Smooth muscle cell (in vitro differentiated cells): ENCODE measurements around the gene PLA2G2C. TPM values are rescaled to one million over a fixed set of nuclear protein-coding genes. Genes with fewer than 3 reads are reported as not detected.

Experiments
- DNase-seq: peaks from one replicate; lab custom pipeline; 2025; ENCODE audit not compliant: unreplicated experiment; lab: John Stamatoyannopoulos, UW
- H2AFZ ChIP-seq: fragments of 200-600 bp; sonication (generic); 2 replicates; pipeline ENCODE4 v1.6.0; 2016; ENCODE audit warnings: antibody characterized with exemption, low read depth, mild to moderate bottlenecking
- H3F3A ChIP-seq: fragments of 200-600 bp; sonication (generic); 2 replicates; pipeline ENCODE4 v1.6.0; 2017; ENCODE audit warnings: antibody characterized with exemption, low read depth
- H3K27ac ChIP-seq: fragments of 200-600 bp; sonication (generic); 2 replicates; pipeline ENCODE4 v1.5.1; 2016; ENCODE audit warnings: low read depth, mild to moderate bottlenecking
- H3K27me3 ChIP-seq: fragments of 200-600 bp; sonication (generic); 2 replicates; pipeline ENCODE4 v1.6.1; 2016; ENCODE audit warnings: low read depth, mild to moderate bottlenecking
- H3K36me3 ChIP-seq: fragments of 200-600 bp; sonication (generic); 2 replicates; pipeline ENCODE4 v1.5.1; 2016; ENCODE audit warnings: low read depth
- H3K4me1 ChIP-seq: fragments of 200-600 bp; sonication (generic); 2 replicates; pipeline ENCODE4 v1.5.1; 2016; ENCODE audit warnings: low read depth
- H3K4me2 ChIP-seq: fragments of 200-600 bp; sonication (generic); 2 replicates; pipeline ENCODE4 v1.6.0; 2016; ENCODE audit warnings: mild to moderate bottlenecking
- H3K4me3 ChIP-seq: fragments of 200-600 bp; sonication (generic); 2 replicates; pipeline ENCODE4 v1.5.1; 2016; ENCODE audit warnings: mild to moderate bottlenecking
- H3K79me2 ChIP-seq: fragments of 200-600 bp; sonication (generic); 2 replicates; pipeline ENCODE4 v1.6.0; 2016; ENCODE audit warnings: low read depth, mild to moderate bottlenecking
- H3K9ac ChIP-seq: fragments of 200-600 bp; sonication (generic); 2 replicates; pipeline ENCODE4 v1.6.0; 2016; ENCODE audit warnings: low read depth
- H3K9me3 ChIP-seq: fragments of 200-600 bp; sonication (generic); replicated peaks from 2 replicates; pipeline ENCODE4 v1.5.1; 2016; ENCODE audit warnings: low read depth
- H4K20me1 ChIP-seq: fragments of 200-600 bp; sonication (generic); 2 replicates; pipeline ENCODE4 v1.6.0; 2016; ENCODE audit warnings: low read depth
- CTCF ChIP-seq: fragments of 200-600 bp; sonication (generic); IDR thresholded peaks from 2 replicates; pipeline ENCODE4 v1.5.1; 2017; ENCODE audit warnings: borderline replicate concordance, mild to moderate bottlenecking, antibody characterized with exemption; ENCODE audit not compliant: insufficient read depth, poor library complexity, severe bottlenecking
- WGBS: methylation state at CpG from one replicate; pipeline ENCODE4 v1.1.7; 2016; ENCODE audit warnings: low lambda C conversion rate; 5-methylcytosine and 5-hydroxymethylcytosine counted together
- polyA plus RNA-seq: library from polyadenylated mRNA; unstranded; fragments of >200 nt; fragmentation: Nextera tagmentation; extraction: Ambion mirVana; gene quantifications from 2 replicates; pipeline ENCODE4 v1.2.1, GENCODE V29; 2016
- total RNA-seq: library from RNA; depleted of rRNA; stranded (reverse); fragments of >200 nt; gene quantifications from 2 replicates; pipeline ENCODE4 v1.2.3, GENCODE V29; 2014

Gene PLA2G2C
- total and polyA plus RNA-seq, 2 experiments from 2014 or later: 0.09 TPM; not detected in 1

DNA sequence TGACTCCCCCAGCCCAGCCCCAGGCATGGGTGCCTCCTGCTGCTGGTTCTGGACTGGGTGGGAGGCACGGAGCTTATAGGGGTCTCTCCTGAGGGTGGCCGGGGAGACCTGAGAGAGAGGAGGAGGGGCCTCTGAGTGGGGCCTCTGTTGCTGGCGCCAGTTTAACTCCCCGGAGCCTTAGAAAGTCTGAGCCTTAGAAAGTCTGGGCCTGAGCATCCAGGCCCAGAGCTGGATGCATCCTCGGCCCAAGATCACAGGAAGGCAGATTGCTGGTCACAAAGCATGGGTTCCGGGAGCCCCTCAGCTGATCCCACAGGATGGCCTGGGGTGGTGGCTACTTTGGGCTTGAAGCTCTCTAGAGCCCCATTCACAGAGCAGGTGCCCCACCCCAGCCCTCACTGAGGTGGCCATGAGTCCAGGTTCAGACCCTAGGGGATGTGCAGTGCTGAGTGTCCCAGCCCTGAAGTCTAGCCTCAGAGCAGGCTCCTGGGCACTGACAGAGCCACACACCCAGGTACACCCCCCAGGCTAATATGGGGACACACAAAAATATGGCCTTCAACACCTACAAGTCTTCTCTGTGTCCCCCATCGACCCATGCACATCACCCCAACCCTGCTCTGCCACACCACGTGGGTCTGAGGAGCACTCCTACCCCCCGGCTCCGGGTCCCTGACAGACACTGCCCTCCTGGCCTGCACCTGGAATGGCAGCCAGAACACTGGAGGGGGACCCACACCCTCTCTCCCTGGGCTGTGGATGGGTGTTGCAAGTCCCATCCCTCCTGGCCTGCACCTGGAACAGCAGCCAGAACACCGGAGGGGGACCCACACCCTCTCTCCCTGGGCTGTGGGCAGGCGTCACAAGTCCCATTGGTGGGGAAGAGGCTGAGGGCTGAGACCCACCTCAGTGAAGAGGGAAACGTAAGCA lies 37.5 kb downstream of the PLA2G2C start:
- TF ChIP-seq CTCF: no peak
- Histone ChIP-seq H3K9me3 (no peaks in the 10 kb centered on the region), H3F3A (no peaks in the 10 kb centered on the region), H2AFZ (no peak overlapping the region), H3K27me3 (no peaks in the 10 kb centered on the region), H3K4me2 (no peak overlapping the region), H3K27ac (no peak overlapping the region), H4K20me1 (no peaks in the 10 kb centered on the region), H3K4me1 (no peaks in the 10 kb centered on the region), H3K9ac (no peak overlapping the region), H3K79me2 (no peaks in the 10 kb centered on the region), H3K36me3 (no peaks in the 10 kb centered on the region), H3K4me3 (no peak overlapping the region)
- DNase-seq: no peak
- 96% methylated on average over 13 of the region's 13 CpGs for WGBS

GRCh38 chr1:20147846-20148570 lies 38.3 kb downstream of the PLA2G2C start:
- no peaks in the 10 kb centered on the region for H3K79me2 ChIP-seq
- H4K20me1 ChIP-seq: no peaks in the 10 kb centered on the region
- H3K4me2 ChIP-seq: no peak overlapping the region
- H3K4me1 ChIP-seq: no peaks in the 10 kb centered on the region
- no peaks in the 10 kb centered on the region for H3F3A ChIP-seq
- 91% methylated on average over 13 of the region's 13 CpGs for WGBS
- no peak overlapping the region for H3K9ac ChIP-seq
- no peaks in the 10 kb centered on the region for H3K9me3 ChIP-seq
- H3K4me3 ChIP-seq: no peak overlapping the region
- H3K36me3 ChIP-seq: no peaks in the 10 kb centered on the region
- DNase-seq: no peak
- H3K27ac ChIP-seq: no peak overlapping the region
- TF ChIP-seq CTCF: no peak
- no peaks in the 10 kb centered on the region for H3K27me3 ChIP-seq
- no peak overlapping the region for H2AFZ ChIP-seq

DNA sequence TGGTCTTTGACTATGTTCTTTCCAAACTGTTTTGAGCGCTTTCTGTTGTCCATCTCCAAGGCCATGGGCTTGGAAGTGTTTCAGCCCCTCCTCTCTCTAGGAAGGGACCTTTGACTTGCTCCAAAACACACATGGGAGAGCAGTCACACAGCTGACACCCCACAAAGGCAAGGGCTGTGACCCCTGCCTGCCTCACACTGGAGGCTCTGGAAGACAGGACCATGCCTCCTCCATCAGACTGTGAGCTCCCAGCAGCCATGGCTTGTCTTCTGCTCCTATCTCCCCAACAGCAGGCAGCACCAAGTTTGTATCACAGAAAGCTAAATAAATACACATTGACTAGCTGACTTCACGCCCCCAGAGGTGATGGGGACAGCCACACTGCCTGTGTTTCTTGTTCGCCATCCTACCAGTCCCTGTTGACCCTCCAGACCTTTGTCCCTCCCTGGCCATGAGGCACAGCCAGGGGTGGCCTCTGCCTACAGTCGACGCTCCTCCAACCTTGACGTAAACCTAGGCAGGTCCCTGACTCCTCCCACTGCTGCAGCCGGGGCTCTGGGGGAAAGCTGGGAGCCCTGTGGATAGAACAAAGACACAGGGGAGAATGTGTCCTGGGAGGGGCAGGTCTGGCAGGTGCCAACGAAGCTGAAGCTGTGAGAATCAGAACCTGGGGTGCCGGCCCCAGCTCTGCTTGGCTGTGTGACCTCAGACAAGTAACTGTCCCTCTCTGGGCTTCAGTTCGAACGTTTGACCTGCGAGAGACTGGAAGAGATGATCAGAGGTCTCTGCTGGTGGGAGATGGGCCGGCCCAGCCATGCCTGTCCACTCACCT lies 42.4 kb downstream of the PLA2G2C start:
- Histone ChIP-seq H3K27ac (no peak overlapping the region), H3K79me2 (no peaks in the 10 kb centered on the region), H3F3A (no peaks in the 10 kb centered on the region), H3K9ac (no peak overlapping the region), H2AFZ (no peak overlapping the region), H3K4me1 (no peaks in the 10 kb centered on the region), H4K20me1 (no peaks in the 10 kb centered on the region), H3K4me3 (no peak overlapping the region), H3K36me3 (no peaks in the 10 kb centered on the region), H3K27me3 (no peaks in the 10 kb centered on the region), H3K9me3 (no peaks in the 10 kb centered on the region), H3K4me2 (no peak overlapping the region)
- TF ChIP-seq CTCF: no peak
- no peak for DNase-seq
- 87% methylated on average over 13 of the region's 13 CpGs for WGBS
